ENCODE results near the gene MLLT10.

The MLLT10 gene

GRCh38 chr10:21533467-21534279 is at the start of gene MLLT10:
TSS of gene MLLT10 (plus strand) at chr10:21534232. CDS start at chr10:21534645, 413 bp downstream.
- in situ Hi-C loops (cut with HindIII; ENCODE audit: low sequenced_read_pairs), result no loop called here

GRCh38 chr10:21487416-21488180 is 46.4 kb upstream of the MLLT10 start:
- in situ Hi-C loops (cut with HindIII; ENCODE audit: low sequenced_read_pairs), result no loop called here

GRCh38 chr10:21488246-21488956 is 45.6 kb upstream of the MLLT10 start:
- in situ Hi-C loops (cut with HindIII; ENCODE audit: low sequenced_read_pairs), result no loop called here

GRCh38 chr10:21488957-21489446 is 45.0 kb upstream of the MLLT10 start:
- in situ Hi-C loops (cut with HindIII; ENCODE audit: low sequenced_read_pairs), result no loop called here

DNA sequence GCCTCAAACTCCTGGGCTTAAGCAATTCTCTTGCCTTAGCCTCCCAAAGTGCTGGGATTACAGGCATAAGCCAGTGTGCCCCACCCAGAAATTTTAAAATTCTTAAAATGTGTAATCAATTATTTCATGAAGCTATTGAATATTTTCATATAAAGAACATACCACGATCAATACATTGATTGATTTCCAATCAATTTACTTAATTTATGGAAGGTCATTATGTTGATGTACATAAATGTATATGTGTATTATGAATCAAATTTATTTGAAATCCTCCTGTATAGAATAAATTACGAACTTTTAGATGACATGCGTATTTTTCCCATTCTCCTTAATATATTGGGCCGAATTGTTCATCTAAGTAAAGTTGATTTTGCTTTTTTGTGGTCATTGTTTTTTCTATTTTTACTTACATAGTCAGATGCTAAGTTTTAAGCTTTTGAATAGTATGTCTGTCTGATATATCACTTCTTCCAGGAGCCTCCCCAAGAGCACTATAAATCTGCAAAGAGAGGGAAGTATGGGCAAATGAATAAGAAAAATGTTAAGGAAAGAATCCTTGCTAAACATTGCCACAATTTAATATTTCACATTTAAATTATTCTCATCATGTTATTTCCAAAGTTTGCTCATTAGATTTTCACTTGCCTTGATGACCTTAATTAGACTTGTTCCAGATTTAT is 43.9 kb upstream of the MLLT10 start:
- in situ Hi-C loops (cut with HindIII; ENCODE audit: low sequenced_read_pairs), result no loop called here

DNA sequence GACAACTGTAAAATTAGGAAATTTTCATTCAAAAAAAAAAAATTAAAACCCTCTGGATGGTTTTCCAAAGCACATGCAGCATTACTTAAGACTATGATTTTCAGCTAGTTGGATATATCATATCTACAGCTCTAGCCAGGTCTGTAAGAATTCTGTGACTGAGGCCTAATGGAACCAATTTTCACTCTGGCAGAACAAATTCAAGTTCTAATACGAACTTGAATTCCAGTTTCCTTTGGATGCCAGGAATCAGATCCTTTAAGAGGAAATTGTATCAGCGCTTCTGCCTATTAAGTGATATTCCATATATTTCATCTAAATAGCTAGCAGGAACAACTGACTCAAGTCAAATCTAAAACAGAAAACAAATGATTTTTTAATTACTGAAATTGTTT is 43.3 kb upstream of the MLLT10 start:
- in situ Hi-C loops (cut with HindIII; ENCODE audit: low sequenced_read_pairs), result no loop called here

DNA sequence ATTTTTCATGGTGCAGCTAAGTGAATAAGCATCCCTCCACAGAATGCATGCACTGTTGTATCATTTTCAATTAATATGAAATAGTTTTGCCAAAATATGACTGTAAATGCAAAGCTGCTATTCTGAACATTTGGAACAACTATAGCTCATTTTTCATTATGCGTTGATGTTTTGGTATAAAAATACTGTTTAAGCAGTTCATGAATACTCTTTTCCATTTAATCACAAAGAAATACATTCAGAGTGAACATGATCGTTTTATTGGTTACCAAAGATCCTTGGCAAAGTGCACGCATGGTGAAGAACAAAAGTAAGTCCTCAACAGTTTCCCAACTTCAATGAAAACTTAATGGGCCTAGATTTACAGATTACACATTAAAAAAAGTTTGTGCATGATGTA is 41.6 kb upstream of the MLLT10 start:
- in situ Hi-C loops (cut with HindIII; ENCODE audit: low sequenced_read_pairs), result no loop called here

GRCh38 chr10:21493784-21494183 is 40.2 kb upstream of the MLLT10 start:
- in situ Hi-C loops (cut with HindIII; ENCODE audit: low sequenced_read_pairs), result no loop called here

DNA sequence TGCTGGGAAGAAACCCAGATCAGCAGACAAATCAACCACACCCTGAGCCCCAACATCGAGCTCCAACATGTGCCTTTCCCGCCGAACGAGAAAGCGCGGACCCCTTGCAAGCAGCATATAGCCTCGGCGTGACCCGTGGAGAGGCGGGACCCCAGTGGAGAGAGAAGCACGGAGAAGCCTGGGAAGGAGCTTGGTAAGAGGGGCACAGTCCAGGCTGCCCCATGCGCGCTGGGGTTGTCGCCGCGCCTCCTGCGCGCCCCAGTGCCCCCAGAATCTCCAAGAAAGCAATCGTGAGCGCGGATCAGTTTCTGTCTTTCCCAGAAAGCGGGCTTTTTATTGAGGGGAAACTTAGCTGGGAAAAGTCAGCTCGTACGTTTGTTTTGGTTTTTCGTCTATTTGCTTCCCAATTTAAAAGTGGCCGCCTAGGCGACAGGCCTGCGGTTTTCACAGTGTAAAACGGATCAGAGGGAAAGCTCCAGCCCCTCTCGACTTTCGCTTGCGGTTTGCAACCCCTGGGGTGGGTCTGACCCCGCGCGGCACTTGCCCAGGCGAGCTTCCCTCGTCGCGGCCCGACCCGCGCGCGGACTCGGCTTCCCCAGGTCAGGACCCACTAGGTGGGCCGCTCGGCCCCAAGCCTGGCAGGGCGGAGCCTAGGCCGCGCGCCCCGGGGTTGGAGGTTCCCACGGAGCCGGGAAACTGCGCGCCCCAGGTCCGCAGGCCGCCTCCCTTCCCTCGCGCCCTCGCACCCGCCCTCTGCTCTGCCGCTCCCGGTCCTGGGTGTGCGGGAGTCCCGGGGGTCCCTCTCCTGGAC is 39.6 kb upstream of the MLLT10 start:
- in situ Hi-C loops (cut with HindIII; ENCODE audit: low sequenced_read_pairs), result no loop called here

DNA sequence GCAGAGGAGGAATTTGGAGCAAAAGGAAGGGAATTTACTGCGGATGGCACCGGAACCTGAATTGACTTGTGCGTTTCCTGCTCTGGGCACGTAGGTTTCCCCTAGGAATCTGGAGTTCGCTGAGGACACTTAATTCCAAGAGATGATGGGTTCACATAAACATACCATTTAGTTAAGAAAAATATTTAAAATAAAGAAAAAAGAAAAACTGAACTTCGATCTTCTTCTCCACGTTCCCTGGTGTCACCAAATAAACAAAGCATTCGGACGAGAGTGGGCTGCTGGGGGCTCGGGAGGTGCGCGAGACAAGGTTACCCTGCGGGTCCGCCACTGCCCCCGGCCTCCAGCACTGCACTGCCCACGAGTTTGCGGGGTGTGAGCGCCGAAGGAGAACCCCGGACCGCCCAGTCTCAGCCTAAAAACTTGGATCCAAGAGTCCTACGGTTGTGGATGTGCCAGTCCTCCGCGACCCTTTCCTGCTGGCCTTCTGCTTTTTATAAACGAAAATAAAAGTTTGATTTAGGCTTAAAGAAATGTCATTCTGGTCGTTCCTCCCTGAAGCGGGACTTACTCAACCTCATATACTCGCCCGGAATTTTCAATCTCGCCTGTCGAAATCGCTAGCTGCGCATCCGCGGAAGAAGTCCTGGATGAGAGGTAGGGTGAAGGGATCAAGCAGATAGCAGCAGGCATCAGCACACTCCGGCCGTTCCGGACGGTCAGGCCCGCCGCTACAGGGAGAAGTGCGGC is 38.9 kb upstream of the MLLT10 start:
- in situ Hi-C loops (cut with HindIII; ENCODE audit: low sequenced_read_pairs), result no loop called here

DNA sequence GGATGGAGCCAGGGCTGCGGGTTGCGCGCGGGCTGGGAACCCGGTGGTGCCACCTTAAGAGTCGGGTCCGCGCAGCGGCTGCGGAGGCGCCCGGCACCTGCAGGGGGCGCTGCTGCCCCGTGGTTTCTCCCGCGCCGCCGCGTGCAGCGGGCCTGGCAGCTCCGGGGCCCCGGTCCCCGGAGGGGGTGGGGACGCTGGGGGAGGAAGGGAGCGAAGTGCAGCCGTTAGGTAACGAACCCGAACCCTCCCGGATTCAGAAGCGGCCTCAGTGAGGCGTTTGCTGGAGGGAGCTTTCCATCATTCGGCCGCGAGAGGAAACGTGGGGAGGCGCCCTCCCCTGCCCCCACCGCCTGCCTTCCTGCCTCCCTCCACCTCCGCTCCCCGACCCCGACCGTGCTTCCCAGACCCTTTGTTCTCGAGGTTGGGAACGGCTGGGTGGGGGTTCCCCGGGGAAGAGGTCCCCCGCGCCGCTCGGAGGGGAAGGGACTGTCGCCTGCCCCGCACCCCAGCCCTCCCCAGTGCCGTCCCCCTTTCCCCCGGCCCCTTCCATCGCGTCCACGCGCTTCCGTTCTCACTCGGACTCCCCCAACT is 38.2 kb upstream of the MLLT10 start:
- in situ Hi-C loops (cut with HindIII; ENCODE audit: low sequenced_read_pairs), result no loop called here

- in situ Hi-C loops (cut with HindIII; ENCODE audit: low sequenced_read_pairs), result no loop called here
These were observed 37.5 kb upstream of the MLLT10 start for GRCh38 chr10:21496343-21497176.

DNA sequence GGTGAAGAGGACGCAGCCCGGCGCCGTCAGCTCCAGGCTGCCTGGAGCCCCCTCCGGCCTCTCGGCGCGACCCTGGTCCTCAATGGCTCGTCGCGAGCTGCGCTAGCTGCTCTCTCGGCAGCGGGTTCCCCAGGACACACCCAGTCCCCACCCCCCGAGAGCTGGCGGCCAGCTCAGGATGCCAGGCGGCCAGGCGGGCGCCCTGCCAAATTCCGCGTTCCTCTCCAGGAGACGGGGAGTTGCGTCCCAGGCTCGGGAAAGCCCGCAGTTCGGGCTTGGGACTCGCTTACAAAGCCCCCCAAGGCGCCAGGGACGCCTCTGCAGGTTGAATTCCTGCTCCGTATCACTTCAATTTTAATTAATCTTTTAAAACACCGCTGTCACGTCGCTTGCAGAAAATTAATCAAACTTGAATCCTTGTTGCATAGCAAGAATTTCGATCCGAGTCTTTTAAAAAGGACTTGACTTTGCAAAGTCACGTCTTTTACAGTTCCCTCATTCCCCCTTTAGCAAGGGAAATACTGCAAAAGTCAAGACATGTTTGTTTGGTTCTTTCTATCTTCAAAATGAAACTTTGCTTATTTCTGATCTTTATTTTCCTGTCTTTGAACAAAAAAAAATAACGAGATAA is 36.7 kb upstream of the MLLT10 start:
- in situ Hi-C loops (cut with HindIII; ENCODE audit: low sequenced_read_pairs), result no loop called here

DNA sequence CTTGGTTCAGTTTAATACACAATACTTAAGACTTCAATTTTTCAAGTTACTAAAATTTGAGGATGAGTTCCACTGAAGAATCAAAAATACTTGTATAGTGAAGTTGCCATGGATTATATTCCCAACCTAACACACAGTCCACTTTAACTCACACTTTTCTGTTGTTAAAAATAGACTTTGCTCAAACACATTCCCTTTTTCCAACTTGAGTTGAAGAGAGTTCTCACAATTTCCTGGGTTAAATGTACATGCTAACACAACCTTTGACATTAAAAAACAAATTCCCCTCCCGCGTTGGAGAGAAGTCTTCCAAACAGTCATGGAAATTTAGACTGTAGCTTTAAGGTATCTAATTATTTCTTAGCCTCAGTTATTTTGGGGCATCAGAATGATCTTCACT is 35.7 kb upstream of the MLLT10 start:
- in situ Hi-C loops (cut with HindIII; ENCODE audit: low sequenced_read_pairs), result no loop called here

DNA sequence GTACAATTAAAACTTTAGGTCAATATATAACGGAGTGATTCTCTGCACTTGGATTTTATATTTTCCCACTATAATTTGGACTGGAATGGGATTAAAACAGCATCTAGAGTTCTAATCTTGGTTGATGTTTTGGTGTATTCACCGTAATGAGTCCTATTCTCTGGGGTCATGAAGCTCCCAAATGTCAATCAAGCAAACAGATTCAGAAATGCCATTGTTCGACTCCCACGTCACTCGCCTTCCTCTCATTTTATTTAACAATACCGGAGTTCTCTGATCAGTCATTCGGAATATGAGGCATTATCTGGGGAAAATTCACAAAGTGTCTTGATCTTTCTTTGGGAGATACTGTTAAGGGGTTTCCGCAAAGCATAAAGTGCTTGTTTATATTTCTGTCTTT is 35.0 kb upstream of the MLLT10 start:
- in situ Hi-C loops (cut with HindIII; ENCODE audit: low sequenced_read_pairs), result no loop called here

- in situ Hi-C loops (cut with HindIII; ENCODE audit: low sequenced_read_pairs), result no loop called here
These were observed 34.1 kb upstream of the MLLT10 start for GRCh38 chr10:21499701-21500577.

DNA sequence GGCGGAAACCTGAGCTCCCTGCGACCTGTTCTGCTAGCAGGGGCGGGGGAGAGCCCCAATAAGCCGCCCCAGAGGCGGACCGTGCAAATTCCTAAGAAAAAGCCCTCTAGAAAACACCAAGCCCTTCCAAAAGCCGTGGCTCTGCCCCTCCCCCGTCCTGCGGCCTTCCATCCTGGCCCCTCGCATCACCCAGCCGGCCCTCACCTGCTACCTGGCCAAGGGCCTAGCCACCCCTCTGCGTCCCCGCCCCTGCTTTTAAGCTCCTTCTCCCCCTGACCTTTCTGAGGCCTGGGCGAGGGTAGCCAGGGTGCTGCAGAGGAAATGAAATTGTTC is 33.5 kb upstream of the MLLT10 start:
- in situ Hi-C loops (cut with HindIII; ENCODE audit: low sequenced_read_pairs), result no loop called here
